GM19025 (cell line): Measurements from ENCODE around the gene BOD1L2.

ENCODE experiments used
- ATAC-seq: cut with Tn5 transposase; IDR thresholded peaks from one replicate; pipeline ENCODE4 v1.9.1; 2021; ENCODE audit warnings: mild to moderate bottlenecking, low read depth, moderate library complexity; ENCODE audit not compliant: unreplicated experiment

The BOD1L2 gene

DNA sequence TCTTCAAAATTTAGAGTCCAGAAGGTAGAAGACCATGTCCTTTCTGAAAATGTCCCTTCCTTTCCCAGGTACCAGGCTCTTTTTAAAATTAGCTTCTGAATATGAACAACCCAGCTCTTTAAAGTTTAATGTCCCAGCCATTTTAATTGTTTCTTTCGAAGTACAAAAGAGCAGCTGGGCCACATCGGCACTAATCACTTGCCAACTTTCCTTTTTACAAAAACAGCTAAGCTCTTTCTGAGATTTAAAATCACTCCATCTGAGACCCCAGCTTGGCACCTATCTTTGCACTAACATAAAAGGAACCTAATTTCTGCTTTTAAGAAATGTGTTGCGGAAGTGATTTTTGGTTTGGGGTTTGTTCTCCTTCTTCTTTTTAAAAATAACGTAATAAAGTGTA lies 2.6 kb downstream of the BOD1L2 start:
- ATAC-seq: no peak

DNA sequence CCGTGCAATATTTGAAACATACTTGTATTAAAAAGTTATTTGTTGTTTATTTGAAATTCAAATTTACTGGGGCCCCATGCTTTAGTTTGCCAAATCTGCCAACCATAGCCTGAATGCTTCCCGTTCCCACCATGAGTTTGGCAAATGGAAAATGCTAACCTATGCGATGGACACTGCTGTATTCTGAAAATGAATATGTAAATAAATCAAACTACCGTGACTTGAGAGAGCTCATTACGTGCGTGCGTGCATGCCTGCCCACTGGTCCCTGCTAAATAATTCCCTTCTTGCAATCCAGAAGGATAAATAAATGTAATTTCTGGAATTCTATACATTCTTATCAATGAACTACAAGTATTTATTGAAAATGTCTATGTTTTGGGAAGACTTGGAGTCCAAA lies 3.2 kb downstream of the BOD1L2 start:
- ATAC-seq: no peak

DNA sequence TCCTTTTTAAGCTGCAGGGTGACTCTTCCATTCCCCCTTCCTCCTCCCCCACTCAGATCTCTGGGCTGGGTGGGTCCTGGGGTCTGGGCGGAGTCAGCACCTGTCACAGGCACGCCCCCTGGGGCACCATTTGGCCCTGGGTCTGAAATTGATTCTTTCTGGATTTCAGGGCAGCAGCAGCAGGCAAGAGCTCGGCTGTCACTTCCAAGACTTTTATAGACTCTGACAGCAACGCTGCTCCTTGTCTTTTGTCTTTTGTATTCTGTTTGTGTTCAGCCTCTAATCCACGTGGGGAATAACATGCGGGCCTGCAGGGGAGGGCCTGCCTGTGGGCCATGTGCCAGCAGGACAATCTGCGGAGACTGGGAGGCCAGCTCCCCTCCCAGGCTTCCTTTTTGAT lies 3.9 kb downstream of the BOD1L2 start:
- no peak for ATAC-seq

DNA sequence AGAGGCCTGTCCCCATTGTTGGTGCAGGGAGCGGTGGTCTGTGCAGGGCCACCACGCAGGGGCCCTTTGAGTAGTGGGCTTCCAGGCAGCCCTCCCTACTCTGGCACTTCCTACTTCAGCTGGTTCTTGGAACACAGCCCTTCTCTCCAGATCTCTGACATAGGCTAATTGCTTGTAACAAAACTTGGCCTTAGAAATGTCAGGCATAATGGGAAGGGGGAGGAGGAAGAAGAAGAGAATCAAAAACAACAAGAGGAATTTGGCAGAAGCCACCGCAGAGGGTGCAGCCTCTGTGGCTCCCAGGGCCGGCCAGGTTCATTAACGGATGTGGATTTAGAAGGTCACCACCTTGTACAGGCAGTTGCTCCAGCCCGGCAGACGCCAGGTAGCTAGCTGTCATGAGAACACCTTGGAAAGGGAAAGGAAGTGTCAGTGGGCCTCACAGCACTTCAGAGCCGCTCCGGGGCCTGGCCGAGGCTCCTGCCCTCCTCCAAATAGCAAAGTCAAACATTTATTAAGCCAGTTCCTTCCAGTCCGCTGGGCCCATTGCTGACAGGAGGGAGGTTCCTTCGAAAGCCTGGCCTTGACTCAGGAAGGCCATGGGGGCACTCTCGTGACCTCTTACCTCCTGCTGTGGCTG lies 7.4 kb downstream of the BOD1L2 start:
- no peak for ATAC-seq

DNA sequence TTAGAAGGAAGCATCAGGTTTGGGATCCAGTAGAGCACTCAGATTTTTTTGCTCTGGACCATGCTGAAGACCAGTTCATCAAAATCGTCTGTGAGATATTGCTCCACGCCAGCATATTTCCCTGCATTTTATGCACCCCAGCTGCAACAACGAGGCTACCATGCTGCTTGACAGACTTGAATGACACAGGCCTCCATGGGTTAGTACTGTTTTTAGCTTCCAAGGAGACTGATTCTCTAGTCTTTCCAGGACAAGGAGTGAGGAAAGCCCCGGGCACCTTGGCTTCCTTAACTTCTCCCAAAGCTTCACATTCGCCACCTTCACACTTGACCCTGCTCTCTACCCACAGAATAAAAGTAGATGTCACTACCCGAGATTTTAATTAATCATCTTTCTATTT lies 17.5 kb downstream of the BOD1L2 start:
- ATAC-seq: no peak

DNA sequence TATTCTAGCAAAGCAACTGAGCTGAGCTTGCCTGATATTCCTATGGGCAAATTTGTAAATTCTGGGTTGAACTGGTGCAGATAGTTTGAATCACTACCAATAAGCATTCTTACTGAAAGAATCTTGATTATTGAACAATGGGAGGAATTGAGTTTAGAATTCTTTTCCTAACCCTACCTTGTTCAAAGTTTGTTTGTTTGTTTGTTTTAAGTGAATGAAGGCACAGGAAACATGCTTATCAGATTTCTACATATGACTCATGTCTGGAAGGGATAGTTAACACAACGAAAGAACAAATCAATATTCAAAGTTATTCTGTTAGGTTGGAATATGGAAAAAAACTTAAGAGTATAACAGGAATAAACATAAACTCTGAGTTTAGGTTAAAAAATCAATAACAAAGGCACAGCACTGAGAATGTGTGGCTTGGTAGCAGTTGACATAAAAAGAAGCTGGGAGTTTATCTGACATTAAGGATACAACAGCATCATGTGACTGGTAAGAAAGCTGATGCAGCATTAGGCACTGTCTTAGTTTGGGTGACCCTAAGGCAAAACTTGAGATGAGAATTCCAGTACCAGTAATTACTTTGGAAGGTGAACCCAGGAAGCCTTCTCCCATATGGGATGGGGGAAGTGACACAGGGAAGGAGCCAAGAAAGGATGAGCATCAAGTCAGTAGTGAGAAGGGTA lies 20.9 kb downstream of the BOD1L2 start:
- ATAC-seq: no peak

DNA sequence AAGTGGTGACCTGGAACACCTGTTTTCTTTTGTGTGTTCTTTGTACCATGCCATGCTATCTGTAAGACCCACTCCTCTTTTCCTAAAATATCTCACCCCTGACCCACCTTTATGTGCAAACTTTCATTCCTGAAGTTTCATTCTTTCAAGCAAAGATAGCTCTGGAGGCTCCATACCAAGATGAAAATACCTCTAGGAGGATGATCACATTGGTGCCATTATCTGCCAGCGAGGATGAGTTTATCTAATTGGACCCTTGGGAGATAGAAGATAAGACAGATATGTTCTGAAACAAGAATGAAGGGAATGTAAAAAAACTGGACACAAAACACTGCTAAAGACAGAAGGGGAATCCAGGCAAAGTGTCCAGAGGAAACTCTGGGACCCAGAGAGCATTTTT lies 24.1 kb downstream of the BOD1L2 start:
- ATAC-seq: no peak

DNA sequence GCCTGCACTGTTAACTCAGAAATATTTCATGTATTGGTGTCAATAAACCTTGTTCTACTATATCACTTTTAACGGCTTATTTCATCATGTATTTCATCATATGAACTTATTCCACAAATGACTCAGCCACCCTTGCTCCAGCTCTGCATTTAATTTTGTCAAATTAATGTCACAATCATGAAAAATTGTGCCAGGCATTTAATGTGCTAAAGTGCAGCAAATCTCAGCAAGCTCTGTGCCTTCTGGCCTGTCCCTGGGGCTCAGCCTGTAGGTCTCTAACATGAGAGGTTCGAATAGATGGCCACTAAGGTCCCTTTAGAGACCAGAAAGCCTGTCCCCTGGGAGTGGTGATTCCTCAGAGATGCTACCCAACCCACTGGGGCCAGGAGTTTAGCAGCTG lies 28.6 kb downstream of the BOD1L2 start:
- no peak for ATAC-seq

DNA sequence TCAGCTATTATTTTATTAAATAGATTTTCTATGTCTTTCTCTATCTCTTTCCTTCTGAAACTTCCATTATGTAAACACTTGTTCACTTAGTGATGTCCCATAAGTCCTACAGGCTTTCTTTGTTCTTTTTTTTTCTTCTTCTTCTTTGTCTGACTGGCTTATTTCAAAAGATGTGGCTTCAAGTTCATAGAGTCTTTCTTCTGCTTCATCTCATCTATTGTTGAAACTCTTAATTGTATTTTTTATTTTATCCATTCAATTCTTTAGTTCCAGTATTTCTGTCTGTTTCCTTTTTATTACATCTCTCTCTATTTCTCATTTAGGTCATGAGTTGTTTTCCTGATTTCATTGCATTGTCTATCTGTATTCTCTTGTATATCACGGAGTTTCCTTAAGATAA lies 38.5 kb downstream of the BOD1L2 start:
- no peak for ATAC-seq

DNA sequence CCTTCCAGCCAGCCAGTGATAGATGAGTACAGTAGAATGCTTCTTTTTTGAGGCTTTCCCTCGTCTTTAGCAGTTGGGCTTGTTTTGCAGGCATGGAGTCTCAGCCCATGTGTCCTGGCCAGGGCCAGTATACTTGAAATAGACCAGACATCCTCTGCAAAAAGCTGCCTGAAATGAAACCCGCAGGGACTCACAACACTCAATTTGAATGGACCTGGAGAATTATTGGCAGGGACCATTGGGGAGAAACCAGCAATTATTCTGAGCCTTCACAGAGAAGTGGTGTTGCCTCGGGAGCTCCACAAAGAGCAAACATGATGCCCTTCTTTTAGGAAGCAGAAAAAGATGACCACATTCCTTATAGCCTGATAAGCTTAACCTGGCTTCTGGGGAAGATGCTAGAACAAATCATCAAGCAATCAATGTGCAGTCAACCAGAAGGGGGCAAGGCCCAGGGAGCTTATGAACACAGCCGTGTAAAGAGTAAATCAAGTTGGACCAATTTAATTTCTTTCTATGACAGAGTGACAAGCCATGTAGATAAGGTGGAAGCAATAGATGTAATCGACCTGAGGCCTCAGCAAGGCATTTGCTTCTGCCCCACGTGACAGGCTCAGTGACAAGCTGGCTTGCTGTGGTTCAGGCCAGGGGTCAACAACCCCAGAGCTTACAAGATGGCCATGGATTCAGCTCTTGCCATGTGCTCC lies 42.1 kb downstream of the BOD1L2 start:
- ATAC-seq: no peak

DNA sequence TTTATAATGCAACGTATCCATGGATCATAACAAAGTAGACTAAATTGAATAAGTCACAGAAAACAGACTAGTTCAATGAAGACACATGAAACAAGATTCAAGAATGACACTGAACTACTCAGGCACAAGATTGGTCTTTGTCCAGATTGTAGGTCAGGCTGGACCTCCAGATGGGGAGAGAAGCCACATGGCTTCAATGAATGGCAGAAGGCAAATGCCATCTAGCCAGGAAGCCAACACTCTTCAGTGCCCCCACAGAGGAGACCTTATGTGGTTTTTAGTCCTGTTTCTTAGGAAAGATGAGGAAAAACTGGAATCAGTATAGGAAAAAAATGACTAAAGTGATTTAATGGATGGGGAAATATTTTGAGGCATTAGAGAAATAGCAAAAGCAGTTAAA lies 43.1 kb downstream of the BOD1L2 start:
- ATAC-seq: no peak

DNA sequence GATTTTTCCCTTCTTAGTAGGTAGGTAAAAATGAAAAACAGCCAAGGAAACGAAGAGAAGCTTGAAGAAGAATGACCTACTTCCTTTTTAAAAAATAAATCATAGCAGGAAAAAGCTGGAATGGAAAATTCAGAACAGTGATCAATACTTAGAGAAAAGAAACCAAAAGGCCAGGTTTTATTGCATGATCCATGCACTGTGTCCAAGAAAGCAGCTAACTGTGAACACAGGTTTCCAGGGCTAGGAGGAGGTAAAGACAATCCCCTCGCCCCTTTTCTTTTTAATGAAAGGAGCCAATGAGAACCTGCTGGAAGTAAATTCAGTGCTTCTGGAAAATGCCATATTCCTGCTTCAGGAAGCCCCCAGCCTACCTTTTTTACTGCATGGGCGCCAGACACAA lies 47.2 kb downstream of the BOD1L2 start:
- ATAC-seq: no peak

DNA sequence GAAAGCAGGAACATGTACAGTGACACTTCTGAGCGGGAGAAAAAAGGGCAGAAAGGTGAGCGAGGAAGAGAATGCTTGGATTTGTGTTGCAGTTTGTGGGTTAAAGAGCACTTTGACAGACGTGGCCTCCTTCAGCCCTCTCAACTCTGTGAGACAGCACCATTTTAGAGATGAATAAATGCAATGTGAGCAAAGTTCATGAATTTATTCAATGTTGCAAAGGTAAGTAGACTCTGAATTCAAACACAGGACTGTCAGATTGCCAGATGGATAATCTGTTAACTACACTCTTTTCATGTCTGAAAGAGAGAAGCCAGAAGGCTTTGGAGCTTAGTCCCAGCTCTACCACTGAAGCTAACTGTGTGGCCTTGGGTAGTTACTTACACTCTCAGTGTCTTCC lies 47.7 kb downstream of the BOD1L2 start:
- ATAC-seq: no peak

DNA sequence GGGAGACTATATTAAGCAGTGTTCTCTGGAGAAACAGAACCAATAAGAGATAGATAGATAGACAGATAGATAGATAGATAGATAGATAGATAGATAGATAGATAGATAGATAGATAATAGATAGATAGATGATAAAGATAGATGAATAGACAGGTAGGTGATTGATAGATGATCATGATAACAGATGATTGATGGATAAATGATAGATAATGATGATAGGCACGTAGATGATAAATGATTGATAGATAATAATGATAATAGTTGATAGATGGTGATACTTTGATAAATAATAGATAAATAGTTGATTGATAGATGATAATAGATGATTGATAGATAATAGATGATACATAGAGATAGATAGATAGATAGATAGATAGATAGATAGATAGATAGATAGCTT lies 48.5 kb downstream of the BOD1L2 start:
- no peak for ATAC-seq

DNA sequence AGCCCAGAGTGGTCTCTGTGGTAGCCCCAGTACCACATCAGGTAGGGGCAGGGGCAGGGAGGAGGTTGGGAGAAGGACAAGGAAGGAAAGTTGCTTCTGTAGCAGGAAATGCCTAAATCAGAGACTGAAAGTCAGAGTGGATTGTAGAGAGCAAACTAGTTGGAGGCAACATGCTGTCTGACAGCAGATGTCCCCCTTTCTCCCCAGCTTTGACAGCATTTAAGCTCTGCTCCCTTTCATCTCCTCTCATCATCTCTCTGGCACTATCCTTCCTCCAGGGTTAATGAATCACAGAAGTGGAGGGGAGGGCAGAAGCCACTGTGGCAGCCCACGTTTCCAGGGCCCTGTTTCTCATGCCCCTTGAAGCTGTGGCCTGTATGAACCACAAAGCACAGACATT lies 50.4 kb downstream of the BOD1L2 start:
- ATAC-seq: no peak

DNA sequence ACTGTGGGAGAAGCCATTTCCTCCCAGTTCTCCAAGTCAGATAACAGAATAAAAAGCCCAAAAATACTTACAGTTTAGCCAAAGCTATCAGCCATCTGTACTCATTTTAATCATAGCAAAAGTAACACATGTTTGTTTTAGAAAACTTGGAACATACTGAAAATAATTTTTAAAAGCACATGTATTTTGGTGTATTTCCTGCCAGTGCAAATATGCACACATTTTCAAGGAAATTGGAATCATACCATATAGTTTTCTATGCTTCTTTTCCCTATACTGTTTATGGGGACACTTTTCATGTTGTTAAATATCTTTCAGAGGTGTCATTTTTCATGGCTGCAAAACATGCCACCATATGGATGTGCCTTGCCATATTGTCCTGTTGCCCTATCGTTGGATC lies 51.2 kb downstream of the BOD1L2 start:
- ATAC-seq: no peak
